GM18868 (cell line): Measurements from ENCODE around the gene ABHD15.

Source experiments
- ATAC-seq: cut with Tn5 transposase; IDR thresholded peaks from one replicate; pipeline ENCODE4 v1.9.1; 2021; ENCODE audit warnings: mild to moderate bottlenecking, moderate library complexity; ENCODE audit not compliant: unreplicated experiment

ABHD15 gene

DNA sequence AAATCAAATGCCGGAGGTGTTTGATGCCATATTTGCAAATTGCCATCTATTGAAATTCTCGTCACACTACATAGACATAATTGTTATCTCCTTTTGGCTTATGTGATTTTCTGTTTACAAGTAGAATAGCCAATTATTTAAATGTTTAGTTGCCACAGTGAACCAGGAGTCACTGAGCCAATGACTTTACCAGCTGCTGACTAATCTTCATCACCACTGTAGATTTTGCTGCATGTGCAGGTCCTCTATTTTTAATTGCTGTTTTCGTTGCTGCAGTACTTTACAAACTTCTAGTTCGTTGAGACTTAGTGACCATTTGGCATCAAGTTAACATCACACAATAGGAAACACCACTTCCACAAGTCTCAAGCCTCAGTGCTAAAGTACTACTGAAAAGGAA lies 22.8 kb downstream of the ABHD15 start:
- no peak for ATAC-seq

DNA sequence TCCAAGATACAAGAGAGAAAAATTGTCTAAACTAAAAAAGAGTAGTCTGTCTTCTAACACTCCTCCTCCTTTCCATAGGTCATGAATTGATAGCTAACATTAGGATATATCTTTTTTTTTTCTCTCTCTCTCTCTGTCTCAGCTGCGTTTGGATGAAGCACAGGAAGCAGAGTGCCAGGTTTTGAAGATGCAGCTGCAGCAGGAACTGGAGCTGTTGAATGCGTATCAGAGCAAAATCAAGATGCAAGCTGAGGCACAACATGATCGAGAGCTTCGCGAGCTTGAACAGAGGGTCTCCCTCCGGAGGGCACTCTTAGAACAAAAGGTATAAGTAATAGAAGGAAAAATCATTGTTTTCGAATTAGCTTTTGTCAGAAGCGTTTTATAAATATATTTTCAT lies 32.9 kb downstream of the ABHD15 start:
- ATAC-seq: no peak

DNA sequence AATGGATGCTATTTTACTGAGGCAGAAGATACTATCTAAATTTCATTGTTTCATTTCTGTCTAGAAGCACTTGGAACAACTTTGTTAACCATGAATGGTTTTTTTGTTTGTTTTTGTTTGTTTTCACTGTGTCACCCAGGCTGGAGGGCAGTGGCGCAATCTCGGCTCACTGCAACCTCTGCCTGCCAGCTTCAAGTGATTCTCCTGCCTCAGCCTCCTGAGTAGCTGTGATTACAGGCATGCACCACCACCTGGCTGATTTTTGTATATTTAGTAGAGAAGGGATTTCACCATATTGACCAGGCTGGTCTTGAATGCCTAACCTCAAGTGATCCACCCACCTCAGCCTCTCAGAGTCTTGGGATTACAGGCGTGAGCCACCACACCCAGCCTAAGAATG lies 40.5 kb downstream of the ABHD15 start:
- no peak for ATAC-seq

DNA sequence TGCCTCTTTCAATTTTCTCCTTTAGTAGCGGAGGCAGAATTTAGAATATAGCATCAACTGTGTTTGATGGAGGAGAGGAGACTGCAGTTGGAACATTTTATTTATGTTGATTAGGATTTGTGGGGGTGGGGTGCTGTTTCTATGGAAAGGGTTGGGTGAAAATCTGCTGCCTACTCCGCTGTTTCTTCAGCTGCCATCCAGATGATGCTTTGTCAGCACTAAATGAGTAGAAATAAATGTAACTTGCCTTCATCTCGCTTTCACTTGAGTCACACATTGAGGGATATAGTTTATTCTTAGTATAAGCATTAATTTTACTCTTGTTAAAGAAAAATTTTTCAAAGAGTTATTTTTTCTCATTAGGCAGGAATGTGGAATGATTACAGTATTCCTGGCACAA lies 42.1 kb downstream of the ABHD15 start:
- no peak for ATAC-seq

DNA sequence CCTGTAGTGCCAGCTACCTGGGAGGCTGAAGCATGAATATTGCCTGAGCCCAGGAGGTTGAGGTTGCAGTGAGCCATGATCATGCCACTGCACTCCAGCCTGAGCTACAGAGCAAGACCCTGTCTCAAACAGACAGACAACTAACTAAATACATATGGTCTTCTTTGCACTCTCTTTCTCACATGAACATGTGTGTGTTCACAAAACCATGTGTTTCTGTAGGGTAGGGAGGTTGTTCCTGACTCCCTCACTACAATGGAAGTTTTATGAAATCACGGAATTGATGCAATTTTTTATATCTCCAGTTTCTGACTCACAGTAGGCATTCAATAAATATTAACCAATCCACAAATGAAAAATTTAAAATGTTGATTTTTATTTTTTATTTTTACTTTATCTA lies 48.5 kb downstream of the ABHD15 start:
- ATAC-seq: no peak

DNA sequence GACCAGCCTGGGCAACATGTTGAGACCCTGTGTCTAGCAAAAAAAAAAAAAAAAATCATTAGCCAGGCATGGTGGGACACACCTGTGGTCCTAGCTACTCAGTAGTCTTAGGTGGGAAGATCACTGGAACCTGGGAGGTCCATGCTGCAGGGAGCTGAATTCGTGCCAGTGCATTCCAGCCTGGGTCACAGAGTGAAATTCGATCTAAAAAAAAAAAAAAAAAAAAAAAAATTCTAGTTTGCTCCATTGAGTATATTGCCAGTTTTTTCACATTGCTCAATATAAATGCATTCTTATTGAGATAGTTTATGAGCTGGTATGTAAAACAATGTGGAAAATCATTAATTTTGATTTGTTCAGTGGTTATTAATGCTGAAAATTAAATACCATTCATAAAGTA lies 52.0 kb downstream of the ABHD15 start:
- ATAC-seq: no peak

DNA sequence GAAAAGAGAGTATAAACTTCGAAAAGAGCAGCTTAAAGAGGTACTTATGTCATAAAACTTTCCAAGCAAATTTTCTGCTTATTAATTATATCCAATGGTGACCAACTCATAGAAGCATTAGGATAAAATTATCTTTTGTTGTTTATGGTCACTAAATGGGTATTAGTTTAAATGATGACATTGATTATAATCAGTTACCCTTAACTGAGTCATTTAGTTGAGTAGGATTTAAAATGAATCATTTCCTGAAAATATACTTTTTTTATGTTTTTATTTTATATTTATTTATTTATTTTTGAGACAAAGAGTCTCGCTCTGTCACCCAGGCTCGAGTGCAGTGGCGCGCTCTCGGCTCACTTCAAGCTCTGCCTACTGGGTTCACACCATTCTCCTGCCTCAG lies 55.9 kb downstream of the ABHD15 start:
- no peak for ATAC-seq
